Epithelial cell of esophagus (primary cell): Measurements from ENCODE around the gene PPP1R8.
"Not testable (repeated sequence)": the region's sequence is repeated elsewhere in the genome, so short reads cannot be mapped to it uniquely, and the experiment has no call there.

Experiments used
- DNase-seq: peaks from one replicate; pipeline ENCODE4 v3.0.0; 2010; ENCODE audit warnings: low read depth
- H3K4me3 ChIP-seq: 2 replicates; pipeline ENCODE4 v1.5.1; 2011; ENCODE audit warnings: mild to moderate bottlenecking, low read length, control low read depth
- CTCF ChIP-seq: IDR thresholded peaks from 2 replicates; pipeline ENCODE4 v1.5.1; 2011; ENCODE audit warnings: low read depth, mild to moderate bottlenecking, low read length, control low read depth, inconsistent platforms; ENCODE audit not compliant: insufficient read depth; ENCODE audit errors: missing control alignments

Gene PPP1R8

GRCh38 chr1:27795601-27796000 lies 35.0 kb upstream of the PPP1R8 start:
- DNase-seq: no peak
- no peak overlapping the region for H3K4me3 ChIP-seq
- no peak for TF ChIP-seq CTCF

- no peak overlapping the region for H3K4me3 ChIP-seq
- DNase-seq: no peak
- no peak for TF ChIP-seq CTCF
These were observed 25.8 kb upstream of the PPP1R8 start for GRCh38 chr1:27804791-27805190.

GRCh38 chr1:27806758-27807157 lies 23.8 kb upstream of the PPP1R8 start:
- no peak overlapping the region for H3K4me3 ChIP-seq
- TF ChIP-seq CTCF: no peak
- no peak for DNase-seq

GRCh38 chr1:27807385-27807784 lies 23.2 kb upstream of the PPP1R8 start:
- TF ChIP-seq CTCF: no peak
- DNase-seq: no peak
- no peak overlapping the region for H3K4me3 ChIP-seq

- not testable (repeated sequence) for H3K4me3 ChIP-seq, DNase-seq
These were observed 22.5 kb upstream of the PPP1R8 start for GRCh38 chr1:27808131-27808530.

- no peak for DNase-seq
- no peak overlapping the region for H3K4me3 ChIP-seq
- TF ChIP-seq CTCF: no peak
These were observed 20.7 kb upstream of the PPP1R8 start for GRCh38 chr1:27809883-27810282.

GRCh38 chr1:27811741-27812500 lies 18.7 kb upstream of the PPP1R8 start:
- no peak for DNase-seq
- no peak overlapping the region for H3K4me3 ChIP-seq
- TF ChIP-seq CTCF: no peak
